Sigmoid colon (tissue), 4 donors: ENCODE measurements around the gene KCNAB1.

Experiments used
- EP300 ChIP-seq, 4 donors: sonication (generic); formaldehyde crosslinking; IDR thresholded peaks; one replicate each; pipeline ENCODE4 v1.6.1; 2017; ENCODE audit warnings: antibody characterized with exemption in 4 of 4
- POLR2A ChIP-seq, 2 donors: fragments of 450-650 bp; IDR thresholded peaks; one replicate each; pipeline ENCODE4 v1.6.1; 2016; ENCODE audit warnings: antibody characterized with exemption in 2 of 2, mild to moderate bottlenecking in 2 of 2, moderate library complexity in 2 of 2
- POLR2AphosphoS5 ChIP-seq, 4 donors: sonication (generic); formaldehyde crosslinking; IDR thresholded peaks; one replicate each; pipeline ENCODE4 v1.6.1; 2017; ENCODE audit warnings: antibody characterized with exemption in 4 of 4
- TF ChIP-seq, protein P1 (sequence below), 4 experiments: fragments of 450-650 bp in 3 of 4; fragments of 200-600 bp in 1 of 4; IDR thresholded peaks; one replicate each; pipeline ENCODE4 v1.5.1; 2016 to 2019; ENCODE audit warnings: antibody characterized with exemption in 4 of 4, mild to moderate bottlenecking in 3 of 4, moderate library complexity in 2 of 4

DNA sequence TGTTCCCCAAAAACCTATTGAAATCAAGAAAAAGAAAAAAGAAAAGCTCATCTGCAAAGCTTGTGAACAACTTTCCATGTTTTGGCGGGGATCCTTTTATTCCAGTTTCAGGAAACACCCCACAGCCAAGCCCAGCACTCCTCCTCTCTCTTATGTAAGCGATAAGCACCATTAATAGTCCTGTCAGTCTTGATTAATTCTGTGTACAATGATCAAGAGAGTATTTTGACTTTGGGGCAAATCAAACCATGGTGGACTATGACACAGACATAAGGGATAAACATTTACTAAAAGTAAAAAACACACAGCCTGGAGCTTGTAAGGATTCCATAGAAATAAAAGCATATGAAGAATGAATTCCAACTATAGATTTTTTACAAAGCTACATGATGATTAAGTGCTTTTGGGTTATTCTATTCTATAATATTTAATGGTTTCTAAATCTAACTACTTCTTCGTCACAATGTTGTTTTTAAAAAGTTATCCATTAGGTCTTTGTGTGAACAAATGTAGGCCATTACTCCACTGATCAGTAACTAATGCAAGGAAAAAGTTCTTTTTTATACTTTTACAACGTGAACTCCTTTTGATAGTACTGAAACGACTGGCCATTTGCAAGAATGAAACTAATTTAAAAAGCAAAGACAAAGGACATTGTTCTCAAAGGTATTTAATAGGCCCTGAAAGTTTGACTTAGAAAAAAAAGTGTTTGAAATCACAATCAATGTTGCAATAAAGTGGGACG, 106.5 kb downstream of the KCNAB1 start:
- TF ChIP-seq POLR2AphosphoS5 (IDR thresholded peaks at IDR 0.05) (no peak), POLR2A (IDR thresholded peaks at IDR 0.05) (no peak), EP300 (IDR thresholded peaks at IDR 0.05) (no peak)
- TF ChIP-seq, protein P1, sequence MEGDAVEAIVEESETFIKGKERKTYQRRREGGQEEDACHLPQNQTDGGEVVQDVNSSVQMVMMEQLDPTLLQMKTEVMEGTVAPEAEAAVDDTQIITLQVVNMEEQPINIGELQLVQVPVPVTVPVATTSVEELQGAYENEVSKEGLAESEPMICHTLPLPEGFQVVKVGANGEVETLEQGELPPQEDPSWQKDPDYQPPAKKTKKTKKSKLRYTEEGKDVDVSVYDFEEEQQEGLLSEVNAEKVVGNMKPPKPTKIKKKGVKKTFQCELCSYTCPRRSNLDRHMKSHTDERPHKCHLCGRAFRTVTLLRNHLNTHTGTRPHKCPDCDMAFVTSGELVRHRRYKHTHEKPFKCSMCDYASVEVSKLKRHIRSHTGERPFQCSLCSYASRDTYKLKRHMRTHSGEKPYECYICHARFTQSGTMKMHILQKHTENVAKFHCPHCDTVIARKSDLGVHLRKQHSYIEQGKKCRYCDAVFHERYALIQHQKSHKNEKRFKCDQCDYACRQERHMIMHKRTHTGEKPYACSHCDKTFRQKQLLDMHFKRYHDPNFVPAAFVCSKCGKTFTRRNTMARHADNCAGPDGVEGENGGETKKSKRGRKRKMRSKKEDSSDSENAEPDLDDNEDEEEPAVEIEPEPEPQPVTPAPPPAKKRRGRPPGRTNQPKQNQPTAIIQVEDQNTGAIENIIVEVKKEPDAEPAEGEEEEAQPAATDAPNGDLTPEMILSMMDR (IDR thresholded peaks at IDR 0.05) = no peak
